HG03439 (cell line): Measurements from ENCODE around the gene PRKCH.
A peak's percentile ranks its signal among the peaks of the same experiment; 100 is the strongest.

Experiments
- ATAC-seq: cut with Tn5 transposase; IDR thresholded peaks from one replicate; pipeline ENCODE4 v1.9.1; 2021; ENCODE audit warnings: mild to moderate bottlenecking, moderate library complexity; ENCODE audit not compliant: unreplicated experiment

The PRKCH gene

DNA sequence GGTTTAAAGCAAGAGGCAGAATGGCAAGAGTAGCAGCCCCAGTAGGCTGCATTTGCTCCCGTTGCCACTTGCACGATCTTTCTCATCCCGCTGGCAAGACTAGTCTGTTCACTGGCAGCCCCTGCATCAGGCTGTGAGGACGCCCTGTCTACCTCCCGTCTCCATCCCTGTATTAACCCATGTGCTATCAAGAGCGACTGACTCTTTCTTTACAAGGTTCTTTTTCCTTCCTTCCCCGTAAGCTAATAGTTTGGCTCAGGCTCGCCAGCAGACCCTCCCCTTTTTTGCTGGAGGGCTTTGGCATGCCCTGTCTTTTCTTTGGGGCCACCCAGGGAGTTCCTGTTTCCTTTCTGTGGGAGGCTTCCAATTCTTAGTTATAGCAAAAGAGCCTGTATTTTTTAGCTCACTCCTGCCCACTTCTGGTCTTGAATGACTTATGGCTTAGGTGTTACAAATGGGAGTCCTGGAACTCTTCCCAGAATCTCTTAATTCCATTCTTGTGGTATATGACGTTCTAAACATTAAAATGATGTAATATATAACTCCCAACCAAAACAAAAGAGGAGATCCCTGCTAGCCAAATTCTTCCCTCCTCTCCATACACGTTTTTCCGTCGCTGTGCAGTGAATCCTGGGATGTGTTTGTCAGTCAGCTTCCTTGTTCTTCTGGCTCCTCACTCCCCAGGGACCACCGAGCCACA lies 149.0 kb downstream of the PRKCH start:
- no peak for ATAC-seq

GRCh38 chr14:61470961-61471293 lies 149.5 kb downstream of the PRKCH start:
- ATAC-seq = no peak

GRCh38 chr14:61471297-61472005 lies 150.1 kb downstream of the PRKCH start:
- ATAC-seq = no peak

- ATAC-seq = no peak
These were observed 150.8 kb downstream of the PRKCH start for GRCh38 chr14:61472011-61472672.

GRCh38 chr14:61472801-61473376 lies 151.5 kb downstream of the PRKCH start:
- no peak for ATAC-seq

- no peak for ATAC-seq
These were observed 152.6 kb downstream of the PRKCH start for GRCh38 chr14:61474015-61474414.

- no peak for ATAC-seq
These were observed 153.3 kb downstream of the PRKCH start for GRCh38 chr14:61474701-61475100.

GRCh38 chr14:61475316-61475715 lies 153.9 kb downstream of the PRKCH start:
- ATAC-seq = no peak

GRCh38 chr14:61476105-61476753 lies 154.8 kb downstream of the PRKCH start:
- ATAC-seq = no peak

DNA sequence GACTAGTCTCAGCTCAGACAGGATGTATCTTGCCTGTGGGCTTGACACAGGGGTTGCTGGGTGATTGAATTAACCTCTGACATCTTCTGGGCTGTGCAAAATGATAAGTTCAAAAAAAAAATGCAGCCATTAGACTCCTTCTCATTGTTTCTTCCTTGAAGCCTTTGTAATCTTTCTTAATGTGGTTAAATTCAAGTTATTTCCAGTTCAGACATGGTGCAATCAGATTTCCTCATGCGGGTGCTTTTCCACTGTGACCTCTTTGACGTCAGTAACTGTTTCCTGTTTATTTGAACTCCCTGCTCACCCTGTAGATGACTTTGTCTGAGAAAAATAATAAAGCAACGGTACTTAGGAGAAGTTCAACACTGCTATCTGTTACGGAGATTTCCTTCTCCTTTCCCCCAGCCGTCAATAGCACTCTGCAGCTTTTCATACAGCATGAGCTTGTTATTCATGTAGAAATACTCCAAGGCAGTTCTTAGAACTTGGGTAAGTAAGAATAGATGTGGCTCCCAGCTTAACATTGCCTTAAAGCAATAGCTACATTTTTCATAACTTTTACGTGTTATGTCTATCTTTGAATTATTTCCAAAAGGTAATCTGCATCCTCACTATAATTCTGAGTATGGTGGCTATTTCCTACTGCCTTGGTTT lies 155.5 kb downstream of the PRKCH start:
- no peak for ATAC-seq

GRCh38 chr14:61477712-61478462 lies 156.5 kb downstream of the PRKCH start:
- no peak for ATAC-seq

- ATAC-seq = peak; percentile 39
These were observed 157.6 kb downstream of the PRKCH start for GRCh38 chr14:61478971-61479473.

DNA sequence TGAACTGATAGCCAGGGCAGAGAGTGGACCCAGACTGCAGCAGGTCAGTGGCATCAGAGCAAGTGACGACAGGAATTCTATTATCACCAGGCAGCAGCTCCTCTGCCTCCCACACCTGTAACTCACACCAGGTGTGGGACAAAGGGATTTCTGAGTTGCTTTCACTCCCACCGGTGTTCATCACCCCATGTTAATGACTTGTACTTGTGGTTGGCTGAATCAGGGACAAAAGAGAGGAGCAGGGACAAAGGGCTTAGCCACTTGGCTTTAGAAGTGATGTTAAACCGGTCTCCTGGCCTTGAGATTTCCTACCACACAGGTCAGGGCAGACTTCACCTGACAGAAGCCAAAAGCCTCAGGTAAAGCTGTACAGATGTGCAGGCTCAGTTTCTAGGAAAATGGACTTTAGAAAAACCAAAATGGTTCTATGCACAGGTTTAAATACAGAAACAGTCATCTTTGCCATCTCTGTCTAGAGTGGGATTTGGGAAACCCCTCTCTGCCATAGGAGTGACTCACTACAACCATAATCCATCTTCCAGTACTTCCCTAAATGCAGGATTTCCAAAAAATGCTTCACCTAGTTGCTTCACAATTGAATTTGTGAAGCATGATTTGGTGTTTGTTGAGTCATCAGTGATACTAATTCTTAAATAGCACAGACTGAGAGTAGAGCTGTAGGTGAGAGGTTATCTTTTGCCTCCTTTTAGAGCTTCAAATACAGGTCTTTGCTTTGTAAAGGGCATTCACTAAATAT lies 158.5 kb downstream of the PRKCH start:
- no peak for ATAC-seq

DNA sequence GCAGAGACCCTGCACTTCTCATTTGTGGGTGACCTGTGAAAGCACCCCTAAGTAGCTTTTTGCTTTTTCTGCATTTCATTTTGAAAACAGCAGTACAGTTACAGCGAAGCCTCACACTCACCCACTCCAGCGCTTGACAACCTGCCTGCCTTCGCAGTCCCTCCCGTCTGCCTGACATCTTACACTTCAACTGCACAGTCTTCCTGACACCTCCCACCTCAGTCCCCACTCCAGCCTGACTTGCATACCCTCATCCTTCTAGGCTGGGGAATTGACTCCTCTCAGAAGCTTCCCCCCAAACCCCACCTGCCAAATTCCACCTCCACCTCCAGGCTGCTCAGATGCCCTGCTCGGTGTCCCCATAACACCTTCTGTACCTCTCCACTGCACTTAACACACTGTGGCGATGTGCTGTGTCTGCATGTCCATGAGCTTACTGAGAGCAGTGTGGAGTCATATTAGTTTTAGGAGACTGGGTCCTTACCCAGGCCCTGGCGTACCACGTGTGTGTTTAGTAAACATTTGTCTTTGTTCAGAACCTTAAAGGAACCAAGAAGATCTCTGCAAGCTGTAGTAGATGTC lies 159.4 kb downstream of the PRKCH start:
- ATAC-seq = no peak

- no peak for ATAC-seq
These were observed 160.3 kb downstream of the PRKCH start for GRCh38 chr14:61481701-61482100.

DNA sequence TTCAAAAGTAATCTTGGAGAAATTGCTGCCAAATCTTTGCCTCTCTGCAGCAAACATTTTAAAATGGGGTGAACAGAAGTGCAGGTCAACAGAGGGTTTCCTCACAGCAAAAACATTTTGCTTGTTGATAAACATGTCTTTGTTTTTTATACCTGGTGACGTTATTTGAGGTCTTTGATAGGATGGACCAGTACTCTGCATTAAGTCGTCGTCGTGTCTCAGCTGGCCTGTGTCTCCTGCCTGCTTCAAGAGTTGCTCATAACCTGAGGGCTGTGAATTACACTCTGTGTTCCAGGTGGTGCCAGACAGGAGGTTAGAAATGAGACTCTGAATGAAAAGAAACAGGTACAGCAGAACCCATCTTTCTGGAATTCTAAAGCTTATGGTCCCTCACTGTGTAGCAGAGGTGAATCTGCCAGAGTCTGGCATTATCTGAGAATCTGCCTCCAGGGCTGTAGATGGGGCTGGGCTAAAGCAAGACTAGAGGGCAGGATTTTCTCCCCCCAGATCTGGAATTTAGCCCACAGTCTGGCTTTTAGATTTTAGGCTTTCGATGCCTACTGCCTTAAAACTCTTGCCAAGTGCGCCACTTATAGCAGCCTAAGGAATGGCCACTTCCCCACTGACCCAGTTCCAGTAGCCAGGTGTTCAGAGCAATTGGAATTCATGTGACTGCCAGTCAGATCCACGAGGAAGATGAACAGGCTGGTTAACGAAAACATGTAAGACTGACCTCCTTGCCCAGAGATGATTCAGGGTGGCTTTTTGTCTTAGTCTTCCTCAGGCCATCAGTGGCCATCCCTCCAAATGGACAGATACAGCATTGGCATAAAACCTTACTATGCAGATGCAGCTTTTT lies 161.2 kb downstream of the PRKCH start:
- no peak for ATAC-seq

DNA sequence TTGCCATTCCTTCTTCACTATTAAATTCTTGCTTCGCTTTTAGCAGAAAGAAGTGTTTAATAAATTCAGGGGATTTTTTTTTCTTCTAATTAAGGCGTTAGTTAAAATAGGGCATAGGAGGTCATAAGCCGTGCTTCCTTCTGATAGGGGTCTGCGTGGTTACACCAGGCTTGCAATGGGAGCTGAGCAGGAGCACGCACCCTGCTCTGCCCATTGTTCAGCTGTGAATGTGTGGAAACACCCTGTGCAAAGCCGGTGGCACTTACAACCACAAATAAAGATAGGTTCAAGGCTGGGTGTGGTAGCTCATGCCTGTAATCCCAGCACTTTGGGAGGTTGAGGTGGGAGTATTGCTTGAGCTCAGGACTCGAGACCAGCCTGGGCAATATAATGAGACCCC lies 162.1 kb downstream of the PRKCH start:
- ATAC-seq = no peak

DNA sequence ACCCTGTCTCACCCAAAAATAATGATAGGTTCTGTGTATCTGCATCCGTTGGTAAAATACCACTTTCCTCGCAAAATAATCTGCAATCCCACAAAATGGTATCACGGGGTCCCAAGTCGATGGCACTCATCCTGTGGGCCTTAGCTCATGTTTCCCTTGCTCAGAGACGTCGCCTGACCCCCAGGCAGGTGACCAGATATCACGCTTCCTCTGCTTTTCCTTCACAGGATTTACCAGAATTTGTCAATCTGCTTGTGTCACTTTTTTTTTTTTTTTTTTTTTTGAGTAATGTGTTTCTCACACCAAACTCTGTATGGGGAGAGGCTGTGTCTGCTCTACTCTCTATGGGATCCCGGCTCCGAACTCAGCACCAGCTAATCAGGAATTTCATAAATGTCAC lies 162.7 kb downstream of the PRKCH start:
- ATAC-seq = no peak
